Vagina (tissue), 2 donors: ENCODE data around the gene IGSF23.

ENCODE experiments used
- POLR2A ChIP-seq, 2 donors: fragments of 450-650 bp; IDR thresholded peaks; one replicate each; pipeline ENCODE4 v1.6.1; 2017; ENCODE audit warnings: antibody characterized with exemption in 2 of 2, mild to moderate bottlenecking in 2 of 2, moderate library complexity in 2 of 2
- TF ChIP-seq, protein P1 (sequence below), 3 experiments: fragments of 450-650 bp in 2 of 3; fragments of 200-600 bp in 1 of 3; sonication (generic) in 1 of 3; IDR thresholded peaks; one replicate each; pipeline ENCODE4 v1.5.1; 2017 to 2019; ENCODE audit warnings: antibody characterized with exemption in 3 of 3, mild to moderate bottlenecking in 2 of 3, moderate library complexity in 2 of 3

DNA sequence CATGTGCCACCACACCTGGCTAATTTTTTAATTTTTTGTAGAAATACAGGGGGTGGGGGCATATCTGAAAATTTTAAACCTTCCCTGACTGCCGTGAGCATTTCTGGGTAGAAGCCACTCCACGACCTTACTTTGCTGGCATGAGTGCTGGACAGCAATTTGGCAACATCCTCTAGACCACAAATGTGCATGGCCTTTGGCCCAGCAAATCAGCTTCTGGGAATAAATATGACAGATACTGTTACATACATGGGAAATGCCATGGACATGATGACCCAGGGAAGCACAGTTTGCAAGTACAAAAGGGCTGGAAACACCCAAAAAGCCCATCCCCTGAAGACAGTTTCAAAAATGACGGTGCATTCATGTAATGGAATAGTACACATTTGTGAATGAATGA is 27.2 kb downstream of the IGSF23 start:
- TF ChIP-seq POLR2A (IDR thresholded peaks at IDR 0.05) = no peak
- TF ChIP-seq, protein P1, sequence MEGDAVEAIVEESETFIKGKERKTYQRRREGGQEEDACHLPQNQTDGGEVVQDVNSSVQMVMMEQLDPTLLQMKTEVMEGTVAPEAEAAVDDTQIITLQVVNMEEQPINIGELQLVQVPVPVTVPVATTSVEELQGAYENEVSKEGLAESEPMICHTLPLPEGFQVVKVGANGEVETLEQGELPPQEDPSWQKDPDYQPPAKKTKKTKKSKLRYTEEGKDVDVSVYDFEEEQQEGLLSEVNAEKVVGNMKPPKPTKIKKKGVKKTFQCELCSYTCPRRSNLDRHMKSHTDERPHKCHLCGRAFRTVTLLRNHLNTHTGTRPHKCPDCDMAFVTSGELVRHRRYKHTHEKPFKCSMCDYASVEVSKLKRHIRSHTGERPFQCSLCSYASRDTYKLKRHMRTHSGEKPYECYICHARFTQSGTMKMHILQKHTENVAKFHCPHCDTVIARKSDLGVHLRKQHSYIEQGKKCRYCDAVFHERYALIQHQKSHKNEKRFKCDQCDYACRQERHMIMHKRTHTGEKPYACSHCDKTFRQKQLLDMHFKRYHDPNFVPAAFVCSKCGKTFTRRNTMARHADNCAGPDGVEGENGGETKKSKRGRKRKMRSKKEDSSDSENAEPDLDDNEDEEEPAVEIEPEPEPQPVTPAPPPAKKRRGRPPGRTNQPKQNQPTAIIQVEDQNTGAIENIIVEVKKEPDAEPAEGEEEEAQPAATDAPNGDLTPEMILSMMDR (IDR thresholded peaks at IDR 0.05) = no peak
